Activated CD8-positive, alpha-beta memory T cell treated with anti-CD3 and anti-CD28 coated beads for 36 hours (primary cell): Measurements from ENCODE around the gene ARHGAP27. TPM values are rescaled to one million over a fixed set of nuclear protein-coding genes. Genes with fewer than 3 reads are reported as not detected.

ENCODE experiments used
- CTCF ChIA-PET: fragments of 350-600 bp; sonication (Branson Sonifier 250); formaldehyde crosslinking; loops from one replicate; lab custom pipeline; 2021; ENCODE audit warnings: antibody characterized with exemption; lab: Charles Lee
- POLR2A ChIA-PET: fragments of 350-600 bp; sonication (Branson Sonifier 250); formaldehyde crosslinking; loops from one replicate; lab custom pipeline; 2021; ENCODE audit warnings: antibody characterized with exemption; lab: Charles Lee
- total RNA-seq, 2 experiments: library from RNA; stranded (reverse); gene quantifications; one replicate each; pipeline ENCODE4 v1.2.3, GENCODE V29; 2021

The ARHGAP27 gene
- total RNA-seq, 2 experiments from 2014 or later: 35.9 to 41.3 TPM

- ChIA-PET POLR2A (no interaction called here), CTCF (interaction anchor here (0.8 to 1.5 kb wide), 4 partner anchors 77 to 144 kb away, joined by 3 to 4 read pairs (median 3); no protein-coding TSS in a partner anchor)
These were observed 52.5 kb downstream of the ARHGAP27 start for GRCh38 chr17:45380046-45380765.

GRCh38 chr17:45377401-45377800, 55.3 kb downstream of the ARHGAP27 start:
- CTCF ChIA-PET: interaction anchor here (0.7 to 1.0 kb wide), 2 partner anchors 107 to 120 kb away, joined by 3 read pairs; no protein-coding TSS in a partner anchor
- POLR2A ChIA-PET: no interaction called here

GRCh38 chr17:45376171-45377005, 56.3 kb downstream of the ARHGAP27 start:
- POLR2A ChIA-PET: no interaction called here
- CTCF ChIA-PET: interaction anchor here (0.7 kb wide), 1 partner anchor 119 kb away, joined by 3 read pairs; no protein-coding TSS in a partner anchor

GRCh38 chr17:45374501-45374900, 58.2 kb downstream of the ARHGAP27 start:
- CTCF ChIA-PET: interaction anchor here (0.7 kb wide), 1 partner anchor 679 kb away, joined by 5 read pairs; no protein-coding TSS in a partner anchor
- POLR2A ChIA-PET: interaction anchor here (0.7 kb wide), 1 partner anchor 239 kb away, joined by 5 read pairs; no protein-coding TSS in a partner anchor

GRCh38 chr17:45372325-45372869, 60.3 kb downstream of the ARHGAP27 start:
- ChIA-PET POLR2A (no interaction called here), CTCF (interaction anchor here (0.5 to 1.7 kb wide), 5 partner anchors 13 to 171 kb away, joined by 3 to 8 read pairs (median 4); no protein-coding TSS in a partner anchor)

- ChIA-PET POLR2A (no interaction called here), CTCF (interaction anchor here (0.5 to 1.7 kb wide), 3 partner anchors 14 to 95 kb away, joined by 3 to 8 read pairs (median 6); no protein-coding TSS in a partner anchor)
These were observed 61.0 kb downstream of the ARHGAP27 start for GRCh38 chr17:45371414-45372324.

- POLR2A ChIA-PET: interaction anchor here (0.5 kb wide), 1 partner anchor 15 kb away, joined by 7 read pairs; no protein-coding TSS in a partner anchor
- CTCF ChIA-PET: interaction anchor here (1.4 to 1.7 kb wide), 2 partner anchors 14 to 94 kb away, joined by 6 to 8 read pairs; no protein-coding TSS in a partner anchor
These were observed 61.7 kb downstream of the ARHGAP27 start for GRCh38 chr17:45370949-45371413.

GRCh38 chr17:45369421-45369820, 63.2 kb downstream of the ARHGAP27 start:
- ChIA-PET POLR2A (no interaction called here), CTCF (interaction anchor here (0.6 to 2.3 kb wide), 5 partner anchors 14 to 234 kb away, joined by 3 to 5 read pairs (median 4); partner anchors contain the start of gene ACBD4)

- CTCF ChIA-PET: interaction anchor here (2.3 kb wide), 1 partner anchor 16 kb away, joined by 5 read pairs; no protein-coding TSS in a partner anchor
- POLR2A ChIA-PET: no interaction called here
These were observed 64.0 kb downstream of the ARHGAP27 start for GRCh38 chr17:45368651-45369050.

- ChIA-PET CTCF (no interaction called here), POLR2A (no interaction called here)
These were observed 65.5 kb downstream of the ARHGAP27 start for GRCh38 chr17:45367216-45367615.

GRCh38 chr17:45366691-45367090, 66.0 kb downstream of the ARHGAP27 start:
- ChIA-PET POLR2A (interaction anchor here (0.6 kb wide), 1 partner anchor 19 kb away, joined by 9 read pairs; no protein-coding TSS in a partner anchor), CTCF (no interaction called here)

GRCh38 chr17:45366049-45366448, 66.6 kb downstream of the ARHGAP27 start:
- ChIA-PET POLR2A (interaction anchor here (0.6 kb wide), 1 partner anchor 20 kb away, joined by 9 read pairs; no protein-coding TSS in a partner anchor), CTCF (no interaction called here)

GRCh38 chr17:45364531-45365390, 67.9 kb downstream of the ARHGAP27 start:
- CTCF ChIA-PET: interaction anchor here (1.5 kb wide), 1 partner anchor 21 kb away, joined by 5 read pairs; no protein-coding TSS in a partner anchor
- POLR2A ChIA-PET: interaction anchor here (1.1 kb wide), 1 partner anchor 81 kb away, joined by 3 read pairs; no protein-coding TSS in a partner anchor

GRCh38 chr17:45363498-45363897, 69.2 kb downstream of the ARHGAP27 start:
- POLR2A ChIA-PET: no interaction called here
- CTCF ChIA-PET: no interaction called here

GRCh38 chr17:45361976-45362375, 70.7 kb downstream of the ARHGAP27 start:
- POLR2A ChIA-PET: no interaction called here
- CTCF ChIA-PET: interaction anchor here (0.7 kb wide), 1 partner anchor 103 kb away, joined by 3 read pairs; no protein-coding TSS in a partner anchor

GRCh38 chr17:45361451-45361850, 71.2 kb downstream of the ARHGAP27 start:
- ChIA-PET POLR2A (no interaction called here), CTCF (interaction anchor here (0.7 kb wide), 1 partner anchor 102 kb away, joined by 3 read pairs; no protein-coding TSS in a partner anchor)
